Activated CD8-positive, alpha-beta memory T cell treated with anti-CD3 and anti-CD28 coated beads, Interleukin-2, amount 10 ng/mL, durations not matched to agents 7 days and 5 days (primary cell): Measurements from ENCODE around the gene LRMDA. TPM values are rescaled to one million over a fixed set of nuclear protein-coding genes. Genes with fewer than 3 reads are reported as not detected.

Experiments
- ATAC-seq: fragments of 150-1000 bp; cut with Tn5 transposase; one replicate; pipeline ENCODE4 v1.10.0; 2021; ENCODE audit warnings: moderate library complexity
- CTCF ChIA-PET: fragments of 350-600 bp; sonication (Branson Sonifier 250); formaldehyde crosslinking; loops from one replicate; lab custom pipeline; 2021; ENCODE audit warnings: antibody characterized with exemption; lab: Charles Lee
- DNase-seq: peaks from one replicate; pipeline ENCODE4 v3.0.0-alpha.2; 2020
- H3K27ac Mint-ChIP-seq: one replicate; pipeline ENCODE4 v1.8.0; 2021; ENCODE audit warnings: mild to moderate bottlenecking, mixed read lengths
- H3K27me3 Mint-ChIP-seq: one replicate; pipeline ENCODE4 v1.8.0; 2021; ENCODE audit warnings: mixed read lengths
- H3K36me3 Mint-ChIP-seq: one replicate; pipeline ENCODE4 v1.8.0; 2021; ENCODE audit warnings: mild to moderate bottlenecking, mixed read lengths
- H3K4me1 Mint-ChIP-seq: one replicate; pipeline ENCODE4 v1.8.0; 2021; ENCODE audit warnings: mixed read lengths
- H3K4me3 Mint-ChIP-seq: one replicate; pipeline ENCODE4 v1.8.0; 2021; ENCODE audit warnings: mild to moderate bottlenecking, moderate library complexity, mixed read lengths
- H3K9me3 Mint-ChIP-seq: one replicate; pipeline ENCODE4 v1.8.0; 2022; ENCODE audit warnings: low read depth, mixed read lengths
- total RNA-seq, 2 experiments: library from RNA; stranded (reverse); gene quantifications; one replicate each; pipeline ENCODE4 v1.2.3, GENCODE V29; 2021

LRMDA gene
- total RNA-seq, 2 experiments from 2014 or later: not detected

DNA sequence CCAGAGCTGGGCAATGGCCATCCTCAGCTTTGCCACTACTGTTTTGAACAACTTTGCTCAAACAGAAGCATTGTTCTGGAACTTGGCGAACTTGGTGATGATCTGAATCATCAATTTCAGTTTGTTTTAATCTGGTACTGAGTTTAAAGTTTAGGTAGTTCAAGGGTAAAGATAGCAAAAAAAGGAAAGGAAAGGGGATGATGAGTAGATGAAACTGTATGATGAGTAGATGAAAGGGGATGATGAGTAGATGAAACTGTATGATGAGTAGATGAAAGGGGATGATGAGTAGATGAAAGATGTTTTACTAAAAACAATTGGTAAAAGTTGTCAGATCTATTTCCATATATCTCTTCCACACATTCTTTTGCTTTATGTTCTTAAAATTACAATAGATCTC is 737.0 kb downstream of the LRMDA start:
- no peak overlapping the region for H3K27ac Mint-ChIP-seq
- CTCF ChIA-PET: no interaction called here
- ATAC-seq (no peak), DNase-seq (no peak)
- no peaks in the 10 kb centered on the region for H3K36me3 Mint-ChIP-seq
- no peaks in the 10 kb centered on the region for H3K4me1 Mint-ChIP-seq
- H3K4me3 Mint-ChIP-seq: no peak overlapping the region
- peaks cover 5% of the 10 kb centered on the region for H3K9me3 Mint-ChIP-seq
- H3K27me3 Mint-ChIP-seq: no peaks in the 10 kb centered on the region

DNA sequence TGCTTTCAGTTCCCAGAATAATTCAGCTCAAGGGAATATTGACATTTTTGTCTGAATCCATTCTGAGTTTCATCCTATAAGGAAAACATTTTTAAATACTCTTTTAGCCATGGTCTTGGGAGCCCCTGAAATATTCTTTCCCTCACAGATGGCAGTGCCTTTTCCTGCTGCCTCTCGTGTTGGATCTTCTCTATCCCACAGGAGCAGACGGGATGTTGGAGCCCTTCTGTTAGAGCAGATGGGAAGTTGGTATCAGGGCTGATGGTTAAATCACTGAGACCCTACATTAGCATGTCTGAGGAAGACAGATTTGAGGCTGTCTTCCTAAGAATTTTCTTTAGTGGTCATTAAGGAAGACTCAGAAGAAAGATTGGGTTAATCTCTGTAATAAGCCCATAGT is 737.8 kb downstream of the LRMDA start:
- CTCF ChIA-PET: no interaction called here
- Mint-ChIP-seq H3K27me3 (no peaks in the 10 kb centered on the region), H3K27ac (no peak overlapping the region), H3K36me3 (no peaks in the 10 kb centered on the region), H3K4me1 (no peaks in the 10 kb centered on the region), H3K4me3 (no peak overlapping the region), H3K9me3 (peaks cover 7% of the 10 kb centered on the region)
- DNase-seq (no peak), ATAC-seq (no peak)

DNA sequence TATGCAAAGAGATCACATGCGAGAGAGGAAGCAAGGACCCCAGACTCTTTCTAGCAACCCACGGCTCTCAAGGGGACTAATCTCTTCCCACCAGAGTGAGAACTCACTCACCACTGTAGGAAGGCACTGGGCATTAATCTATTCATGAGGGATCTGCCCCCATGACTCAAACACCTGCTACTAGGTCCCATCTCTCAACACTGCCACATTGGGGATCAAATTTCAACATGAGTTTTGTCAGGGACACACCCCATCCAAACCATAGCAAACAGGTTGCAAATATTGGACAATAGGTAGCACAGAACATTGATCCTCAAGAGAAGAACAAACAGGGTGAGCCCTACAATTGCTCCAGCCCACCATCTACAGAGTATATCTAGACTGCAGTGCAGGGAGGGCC is 740.6 kb downstream of the LRMDA start:
- no peak overlapping the region for H3K27ac Mint-ChIP-seq
- CTCF ChIA-PET: no interaction called here
- no peaks in the 10 kb centered on the region for H3K27me3 Mint-ChIP-seq
- no peak overlapping the region for H3K4me3 Mint-ChIP-seq
- no peaks in the 10 kb centered on the region for H3K4me1 Mint-ChIP-seq
- no peaks in the 10 kb centered on the region for H3K36me3 Mint-ChIP-seq
- DNase-seq (no peak), ATAC-seq (no peak)
- peaks cover 6% of the 10 kb centered on the region for H3K9me3 Mint-ChIP-seq

DNA sequence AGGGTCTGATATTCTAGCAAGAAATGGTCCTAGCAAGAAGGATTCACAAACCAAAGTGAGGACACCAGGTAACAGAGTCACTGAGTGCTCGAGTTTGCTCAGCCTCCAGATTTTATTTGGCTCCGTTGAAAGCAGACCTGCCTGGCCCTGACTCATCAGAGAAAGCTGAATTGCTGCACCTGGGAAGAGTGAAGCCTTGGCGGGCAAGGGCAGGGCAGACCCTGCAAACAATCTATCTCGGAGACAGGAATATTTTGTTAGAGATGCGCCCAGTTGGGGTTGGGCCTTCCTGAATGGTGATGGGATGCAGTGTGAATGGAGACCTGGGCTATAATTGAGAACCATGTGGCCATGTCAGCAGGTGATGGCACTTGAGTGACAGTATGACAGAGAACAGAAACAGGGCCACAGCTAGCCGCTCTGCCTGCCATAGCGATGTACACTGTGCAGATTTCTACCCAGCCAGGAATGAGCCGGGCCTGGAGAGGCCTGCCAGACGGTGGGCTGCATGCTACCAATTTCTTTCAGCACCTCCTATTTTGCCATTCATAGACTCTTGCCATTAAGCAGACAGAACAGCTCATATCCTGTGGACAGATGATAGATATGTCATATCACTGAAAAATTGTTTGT is 744.2 kb downstream of the LRMDA start:
- H3K27me3 Mint-ChIP-seq: no peaks in the 10 kb centered on the region
- no peak overlapping the region for H3K27ac Mint-ChIP-seq
- DNase-seq (no peak), ATAC-seq (no peak)
- no peaks in the 10 kb centered on the region for H3K36me3 Mint-ChIP-seq
- H3K4me1 Mint-ChIP-seq: no peaks in the 10 kb centered on the region
- peaks cover 9% of the 10 kb centered on the region for H3K9me3 Mint-ChIP-seq
- no peak overlapping the region for H3K4me3 Mint-ChIP-seq
- CTCF ChIA-PET: no interaction called here

DNA sequence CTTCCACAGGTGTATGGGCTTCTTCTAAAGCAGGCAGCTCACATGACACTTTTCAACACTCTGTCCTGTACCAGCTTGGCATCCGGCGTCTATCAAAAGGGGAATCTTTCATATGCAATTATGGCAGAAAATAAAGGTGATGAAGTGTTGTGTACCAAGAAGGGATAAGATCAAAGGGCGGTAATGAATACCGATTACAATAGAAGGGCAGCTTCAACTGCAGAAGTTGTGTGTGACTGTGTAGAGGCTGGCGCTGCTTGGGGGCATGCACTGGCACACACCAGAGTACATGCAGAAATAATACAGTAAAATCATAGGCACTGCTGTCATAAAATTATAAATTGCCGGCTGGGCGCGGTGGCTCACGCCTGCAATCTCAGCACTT is 744.7 kb downstream of the LRMDA start:
- Mint-ChIP-seq H3K27ac (no peak overlapping the region), H3K4me1 (no peaks in the 10 kb centered on the region), H3K4me3 (no peak overlapping the region), H3K9me3 (peaks cover 10% of the 10 kb centered on the region), H3K27me3 (no peaks in the 10 kb centered on the region), H3K36me3 (no peaks in the 10 kb centered on the region)
- CTCF ChIA-PET: no interaction called here
- DNase-seq (no peak), ATAC-seq (no peak)

DNA sequence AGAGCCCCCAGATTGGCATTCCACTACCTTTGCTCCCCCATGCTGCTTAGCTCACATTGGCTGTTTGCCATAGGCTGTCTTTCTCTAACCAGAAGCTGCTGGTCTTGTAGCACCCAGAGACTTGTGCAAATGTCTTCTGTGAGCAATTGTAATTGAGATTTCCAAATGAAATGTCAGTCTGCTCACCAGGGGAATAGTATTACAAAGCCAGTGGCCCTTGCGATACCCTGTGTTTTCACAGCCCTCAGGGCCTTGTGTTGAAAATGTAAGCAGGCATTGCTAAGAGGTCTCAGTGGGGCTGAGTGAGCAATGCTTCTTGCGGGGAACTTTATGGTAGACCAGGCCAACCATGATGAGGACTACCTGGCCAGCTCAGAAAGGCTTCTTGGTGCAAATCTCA is 746.5 kb downstream of the LRMDA start:
- ATAC-seq: no peak
- H3K27me3 Mint-ChIP-seq: no peaks in the 10 kb centered on the region
- H3K4me1 Mint-ChIP-seq: no peaks in the 10 kb centered on the region
- peaks cover 10% of the 10 kb centered on the region for H3K9me3 Mint-ChIP-seq
- no peak for DNase-seq
- no peak overlapping the region for H3K27ac Mint-ChIP-seq
- CTCF ChIA-PET: no interaction called here
- H3K4me3 Mint-ChIP-seq: no peak overlapping the region
- no peaks in the 10 kb centered on the region for H3K36me3 Mint-ChIP-seq

DNA sequence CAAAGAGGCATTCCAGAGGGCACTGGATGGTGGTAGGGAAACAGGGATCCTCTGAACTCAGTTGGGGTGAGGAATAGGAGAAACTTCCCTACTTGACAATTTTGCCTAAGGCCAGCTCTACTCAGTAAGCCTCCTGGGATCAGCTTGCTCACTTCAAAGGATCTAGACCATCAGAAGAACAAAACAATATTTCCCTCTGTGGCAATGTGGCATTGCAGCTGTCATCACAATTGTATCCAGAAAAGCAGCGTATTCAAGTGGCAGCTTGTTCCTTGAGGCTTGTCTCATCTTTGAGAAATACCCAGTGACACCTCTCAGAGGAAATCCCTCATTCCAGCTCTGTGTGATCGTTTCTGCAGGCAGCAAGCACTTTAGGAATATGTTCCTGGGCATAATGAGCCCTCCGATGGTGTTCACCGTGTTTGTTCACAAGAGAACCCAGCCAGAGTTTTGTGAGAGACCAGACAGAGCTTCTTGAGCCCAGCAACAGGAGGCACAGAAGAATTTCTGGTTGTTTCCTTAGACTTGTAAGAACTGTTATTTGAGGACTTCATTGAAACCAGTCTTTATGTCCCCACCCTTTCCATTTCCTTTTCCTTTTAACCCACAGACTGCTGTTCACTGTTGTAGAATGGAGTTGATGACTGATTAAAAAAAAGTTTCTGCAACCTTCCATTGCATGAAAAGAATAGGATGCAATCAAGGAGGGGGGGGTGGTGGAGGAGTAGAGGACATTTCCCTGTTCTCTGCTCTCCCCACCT is 747.3 kb downstream of the LRMDA start:
- H3K27ac Mint-ChIP-seq: no peak overlapping the region
- H3K4me1 Mint-ChIP-seq: no peaks in the 10 kb centered on the region
- CTCF ChIA-PET: no interaction called here
- no peaks in the 10 kb centered on the region for H3K27me3 Mint-ChIP-seq
- H3K36me3 Mint-ChIP-seq: no peaks in the 10 kb centered on the region
- DNase-seq: no peak
- H3K4me3 Mint-ChIP-seq: no peak overlapping the region
- H3K9me3 Mint-ChIP-seq: peaks cover 10% of the 10 kb centered on the region
- ATAC-seq: no peak

DNA sequence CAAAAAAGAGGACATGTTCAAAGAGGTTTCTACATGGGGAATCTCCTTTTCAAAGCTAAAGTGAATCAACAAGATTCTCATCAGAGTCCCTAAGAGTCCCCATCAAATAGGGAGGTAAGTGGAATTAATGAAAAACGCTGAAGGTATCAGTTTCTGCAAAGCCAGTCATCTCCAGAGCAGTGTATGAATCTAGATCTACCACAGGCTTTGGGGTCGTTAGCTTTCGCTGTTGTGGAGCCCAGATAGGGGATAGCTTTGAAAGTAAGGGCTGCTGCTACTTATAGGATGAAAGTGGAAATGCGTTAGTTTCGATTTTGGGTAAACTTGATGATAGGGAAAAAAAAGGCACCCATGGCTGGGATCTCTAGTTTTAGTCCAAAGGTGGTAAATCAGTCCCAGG is 748.4 kb downstream of the LRMDA start:
- Mint-ChIP-seq H3K4me1 (no peaks in the 10 kb centered on the region), H3K4me3 (no peak overlapping the region), H3K27ac (no peak overlapping the region), H3K9me3 (peaks cover 8% of the 10 kb centered on the region), H3K27me3 (no peaks in the 10 kb centered on the region), H3K36me3 (no peaks in the 10 kb centered on the region)
- DNase-seq (no peak), ATAC-seq (no peak)
- CTCF ChIA-PET: no interaction called here

DNA sequence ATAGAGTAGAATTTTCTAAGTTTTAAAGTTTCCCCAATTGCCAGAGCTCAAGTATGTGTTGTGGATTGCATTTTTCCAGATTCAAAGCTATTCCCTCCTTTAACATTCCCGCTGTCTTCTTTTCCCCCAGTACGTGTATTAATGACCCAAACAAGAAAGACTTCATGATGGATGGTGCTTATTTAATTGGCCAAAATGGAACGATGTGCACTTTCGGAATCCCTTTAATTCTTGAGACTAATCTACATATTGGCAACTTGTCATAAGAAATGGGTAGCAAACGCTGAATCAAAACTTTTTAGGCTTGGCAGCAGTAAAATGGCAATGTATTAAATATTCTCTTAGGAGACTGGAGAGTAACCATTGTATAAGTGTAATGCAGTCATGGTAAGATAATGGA is 753.2 kb downstream of the LRMDA start:
- CTCF ChIA-PET: interaction anchor here (1.0 kb wide), 1 partner anchor 42 kb away, joined by 3 read pairs; no protein-coding TSS in a partner anchor
- Mint-ChIP-seq H3K9me3 (peaks cover 2% of the 10 kb centered on the region), H3K36me3 (no peaks in the 10 kb centered on the region), H3K4me3 (no peak overlapping the region), H3K27ac (no peak overlapping the region), H3K27me3 (no peaks in the 10 kb centered on the region), H3K4me1 (no peaks in the 10 kb centered on the region)
- ATAC-seq (no peak), DNase-seq (no peak)

DNA sequence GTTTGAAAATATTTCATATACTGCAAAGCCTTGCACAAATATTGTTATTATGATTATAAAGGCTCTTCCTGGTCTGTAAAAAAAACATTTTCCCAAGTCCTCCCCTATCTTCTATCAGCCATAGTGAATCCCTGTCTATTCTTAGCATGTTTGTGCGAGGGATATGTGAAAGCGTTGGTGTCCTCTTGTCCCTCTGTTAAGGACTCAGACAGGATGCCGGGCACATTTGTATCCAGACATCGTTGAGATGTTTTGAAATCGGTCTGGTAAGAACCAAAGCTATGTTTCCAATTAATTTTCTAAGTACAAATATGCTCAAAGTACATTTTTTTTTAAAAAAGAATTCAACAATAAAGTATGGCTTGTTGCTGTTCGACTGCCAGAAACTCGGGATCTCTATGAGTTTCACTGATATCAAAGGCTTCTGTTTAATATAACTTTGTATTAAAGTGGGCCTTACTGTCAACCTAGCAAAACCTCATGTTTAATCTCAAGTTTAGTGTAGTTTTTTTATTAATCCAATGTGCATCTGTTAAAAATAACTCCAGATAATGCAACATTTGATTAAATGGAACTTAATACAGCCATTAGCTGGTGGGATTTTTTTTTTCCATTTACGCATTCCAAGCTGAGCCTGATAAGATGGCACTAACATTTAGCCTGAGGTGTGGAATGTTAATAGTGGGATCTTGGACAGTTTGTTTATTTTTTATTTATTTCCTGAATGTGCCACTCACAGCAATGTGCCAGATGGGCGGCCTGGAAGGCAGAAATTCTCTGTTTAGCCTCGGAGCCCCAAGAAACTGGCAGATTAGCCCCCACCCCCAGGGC is 754.3 kb downstream of the LRMDA start:
- Mint-ChIP-seq H3K4me3 (no peak overlapping the region), H3K9me3 (peaks cover 2% of the 10 kb centered on the region), H3K4me1 (no peaks in the 10 kb centered on the region), H3K27ac (no peak overlapping the region), H3K36me3 (no peaks in the 10 kb centered on the region), H3K27me3 (no peaks in the 10 kb centered on the region)
- DNase-seq: no peak
- CTCF ChIA-PET: no interaction called here
- no peak for ATAC-seq

DNA sequence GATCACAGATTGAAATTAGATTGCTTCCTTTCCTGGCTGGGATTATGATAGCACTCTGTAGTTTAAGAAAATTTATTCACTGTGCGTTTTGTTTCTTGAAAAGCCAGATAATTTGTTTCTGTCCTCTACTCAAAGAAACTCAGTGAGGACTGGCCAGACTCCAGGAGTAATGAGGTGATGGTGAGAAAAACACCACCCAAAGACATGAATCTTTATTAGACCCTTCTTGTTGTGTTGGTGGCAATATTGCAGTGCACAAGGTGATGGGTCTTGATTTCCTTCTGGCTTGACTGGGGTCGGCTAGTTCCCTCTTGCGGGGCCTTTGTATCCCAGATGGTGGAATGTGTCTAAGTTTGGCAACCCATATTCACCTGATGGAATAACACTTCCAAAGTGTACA is 756.8 kb downstream of the LRMDA start:
- peaks cover 2% of the 10 kb centered on the region for H3K9me3 Mint-ChIP-seq
- no peaks in the 10 kb centered on the region for H3K4me1 Mint-ChIP-seq
- ATAC-seq: no peak
- H3K4me3 Mint-ChIP-seq: no peak overlapping the region
- DNase-seq: no peak
- CTCF ChIA-PET: no interaction called here
- no peaks in the 10 kb centered on the region for H3K27me3 Mint-ChIP-seq
- no peak overlapping the region for H3K27ac Mint-ChIP-seq
- H3K36me3 Mint-ChIP-seq: no peaks in the 10 kb centered on the region

DNA sequence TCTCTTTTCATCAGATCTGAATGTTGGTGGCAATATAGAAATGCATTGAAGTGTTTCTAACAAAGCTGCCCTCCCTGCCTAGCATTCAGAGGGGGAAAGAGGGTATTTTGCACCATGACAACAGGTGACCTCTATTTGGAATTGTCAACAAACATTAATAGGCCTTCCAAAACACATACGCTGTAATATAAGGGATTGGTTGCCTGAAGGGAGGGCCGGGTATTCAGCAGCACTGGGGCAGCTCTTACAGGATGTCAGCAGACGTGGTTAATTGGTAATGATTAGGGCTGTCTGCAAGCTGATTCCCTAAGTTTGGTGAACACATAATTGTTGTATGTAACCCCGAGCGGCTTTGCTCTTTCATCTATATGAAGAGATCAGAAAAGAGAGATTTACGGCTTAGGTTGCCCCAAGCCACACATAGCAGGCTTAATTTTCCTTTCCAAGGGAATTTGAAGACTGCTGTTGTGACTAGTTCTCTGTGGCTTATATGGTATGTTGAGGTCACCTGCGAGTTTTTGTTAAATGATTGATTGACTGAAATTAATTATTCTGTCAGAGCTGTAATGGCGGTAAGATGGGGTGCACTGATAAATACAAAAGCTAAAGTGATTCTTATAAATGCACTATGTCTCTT is 759.3 kb downstream of the LRMDA start:
- Mint-ChIP-seq H3K9me3 (peaks cover 2% of the 10 kb centered on the region), H3K27ac (no peak overlapping the region), H3K36me3 (no peaks in the 10 kb centered on the region), H3K27me3 (no peaks in the 10 kb centered on the region), H3K4me1 (no peaks in the 10 kb centered on the region), H3K4me3 (no peak overlapping the region)
- CTCF ChIA-PET: no interaction called here
- ATAC-seq: no peak
- no peak for DNase-seq

DNA sequence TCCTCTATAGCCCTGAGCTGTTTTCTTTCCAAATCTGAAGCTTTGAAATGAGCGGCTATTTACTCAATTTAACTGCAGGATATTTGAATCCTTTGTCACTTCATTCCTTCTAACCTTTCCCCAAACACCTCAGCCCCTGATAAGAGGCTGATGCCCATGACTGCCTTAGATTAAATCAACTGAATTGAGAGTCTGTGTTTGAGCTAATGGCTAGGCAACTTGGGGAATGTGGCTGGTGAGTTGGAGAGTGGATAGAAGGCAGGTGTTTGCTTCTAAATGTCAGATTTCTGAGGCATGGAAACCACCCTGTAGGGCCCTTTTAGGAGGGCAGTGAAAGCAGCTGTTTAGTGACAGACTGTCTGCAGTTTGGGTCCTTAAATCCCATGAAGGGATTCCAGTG is 759.9 kb downstream of the LRMDA start:
- Mint-ChIP-seq H3K9me3 (peaks cover 2% of the 10 kb centered on the region), H3K27ac (no peak overlapping the region), H3K27me3 (no peaks in the 10 kb centered on the region), H3K4me1 (no peaks in the 10 kb centered on the region), H3K36me3 (no peaks in the 10 kb centered on the region), H3K4me3 (no peak overlapping the region)
- ATAC-seq: no peak
- DNase-seq: no peak
- CTCF ChIA-PET: no interaction called here
